ENCODE results near the gene SLC16A12.

GRCh38 chr10:89391907-89392756, 143.3 kb downstream of the SLC16A12 start, which contains the start of gene IFIT1:
- TF ChIP-seq CTCF (IDR thresholded peaks at IDR 0.05) (no peak), POLR2A (IDR thresholded peaks at IDR 0.05) (no peak)
